K562 (cell line): Measurements from ENCODE around the gene DDX54. TPM values are rescaled to one million over a fixed set of nuclear protein-coding genes. Genes with fewer than 3 reads are reported as not detected.

Source experiments
- ERF ChIP-seq: fragments of 450-650 bp; formaldehyde crosslinking; IDR thresholded peaks from 2 replicates; pipeline ENCODE4 v1.4.0; 2020; ENCODE audit warnings: mild to moderate bottlenecking, mixed read lengths
- ETV1 ChIP-seq: fragments of 450-650 bp; conservative IDR thresholded peaks from 2 replicates; pipeline ENCODE4 v1.6.1; 2016; ENCODE audit warnings: missing genetic modification characterization, control low read depth, low read depth, missing compliant biosample characterization
- FOS ChIP-seq: IDR thresholded peaks from 3 replicates; pipeline ENCODE4 v1.6.1; 2011; ENCODE audit not compliant: insufficient read length; ENCODE audit errors: extremely low read depth
- HDAC1 ChIP-seq, 2 experiments: fragments of 450-650 bp; IDR thresholded peaks; 2 replicates each; pipeline ENCODE4 v1.6.1; 2016 to 2017; ENCODE audit warnings: inconsistent platforms in 1 of 2, mild to moderate bottlenecking in 1 of 2, moderate library complexity in 1 of 2
- ID3 ChIP-seq, 2 experiments: fragments of 250-450 bp in 1 of 2; fragments of 450-650 bp in 1 of 2; sonication (Bioruptor Pico) in 1 of 2; IDR thresholded peaks; 2 replicates each; pipeline versions ENCODE4 v1.6.1 to v1.8.0; 2016 to 2021; ENCODE audit warnings: mild to moderate bottlenecking in 2 of 2, moderate library complexity in 2 of 2, missing compliant biosample characterization in 1 of 2, missing genetic modification characterization in 1 of 2
- NCOA4 ChIP-seq: fragments of 450-650 bp; IDR thresholded peaks from 2 replicates; pipeline ENCODE4 v1.6.1; 2018; ENCODE audit warnings: mild to moderate bottlenecking; ENCODE audit not compliant: partially characterized antibody
- NFYB ChIP-seq: IDR thresholded peaks from 2 replicates; pipeline ENCODE4 v1.6.1; 2011; ENCODE audit warnings: mild to moderate bottlenecking, moderate library complexity; ENCODE audit not compliant: insufficient read length; ENCODE audit errors: extremely low read depth
- PKNOX1 ChIP-seq: fragments of 450-650 bp; IDR thresholded peaks from 2 replicates; pipeline ENCODE4 v1.6.1; 2016
- POLR2A ChIP-seq: fragments of 450-650 bp; conservative IDR thresholded peaks from 2 replicates; pipeline ENCODE4 v1.6.1; 2016
- PYGO2 ChIP-seq: fragments of 450-650 bp; IDR thresholded peaks from 2 replicates; pipeline ENCODE4 v1.6.1; 2016; ENCODE audit warnings: mild to moderate bottlenecking, missing genetic modification characterization, moderate library complexity, missing compliant biosample characterization
- RAD21 ChIP-seq, 2 experiments: fragments of 250-450 bp in 1 of 2; fragments of 450-650 bp in 1 of 2; sonication (Bioruptor Pico) in 1 of 2; formaldehyde crosslinking in 1 of 2; IDR thresholded peaks in 1 of 2; conservative IDR thresholded peaks in 1 of 2; 2 replicates each; pipeline versions ENCODE4 v1.4.0 to v1.8.0; 2020 to 2022; ENCODE audit warnings: mild to moderate bottlenecking in 2 of 2, moderate library complexity in 1 of 2
- SP2 ChIP-seq: IDR thresholded peaks from 2 replicates; pipeline ENCODE4 v1.6.1; 2011; ENCODE audit warnings: mild to moderate bottlenecking, low read depth, low read length, moderate library complexity; ENCODE audit not compliant: poor library complexity, severe bottlenecking; ENCODE audit errors: extremely low read depth
- SPI1 ChIP-seq: IDR thresholded peaks from 2 replicates; pipeline ENCODE4 v1.6.1; 2011; ENCODE audit warnings: low read depth, low read length, control low read depth, borderline replicate concordance
- THAP12 ChIP-seq: fragments of 250-450 bp; sonication (Bioruptor Pico); IDR thresholded peaks from 2 replicates; pipeline ENCODE4 v1.9.0; 2021; ENCODE audit warnings: mild to moderate bottlenecking, inconsistent platforms
- TSHZ1 ChIP-seq: fragments of 250-450 bp; sonication (Bioruptor Pico); IDR thresholded peaks from 2 replicates; pipeline ENCODE4 v1.4.0; 2020; ENCODE audit warnings: mild to moderate bottlenecking, moderate library complexity
- ZBTB43 ChIP-seq: sonication (generic); formaldehyde crosslinking; IDR thresholded peaks from 2 replicates; pipeline ENCODE4 v1.8.0; 2023; ENCODE audit warnings: mild to moderate bottlenecking, missing genetic modification reagents
- ZC3H8 ChIP-seq: fragments of 450-650 bp; IDR thresholded peaks from 2 replicates; pipeline ENCODE4 v1.6.1; 2017
- ZEB2 ChIP-seq: fragments of 450-650 bp; IDR thresholded peaks from 2 replicates; pipeline ENCODE4 v1.6.1; 2016
- ZNF444 ChIP-seq: fragments of 250-450 bp; sonication (Bioruptor Pico); IDR thresholded peaks from 2 replicates; pipeline ENCODE4 v1.4.0; 2020; ENCODE audit warnings: mild to moderate bottlenecking, moderate library complexity
- ZNF511 ChIP-seq: sonication (generic); formaldehyde crosslinking; IDR thresholded peaks from 2 replicates; pipeline ENCODE4 v1.8.0; 2022; ENCODE audit warnings: mild to moderate bottlenecking, missing genetic modification reagents
- polyA plus RNA-seq, 8 experiments: library from polyadenylated mRNA; depleted of rRNA in 4 of 8; stranded (reverse) in 5 of 8; unstranded in 3 of 8; fragments of >200 nt; fragmentation: Nextera tagmentation in 2 of 8; fragmentation: Illumina TruSeq in 1 of 8; extraction: Ambion mirVana in 2 of 8; extraction: Trizol in 1 of 8; gene quantifications; 2 replicates each; pipeline versions ENCODE4 v1.2.1 to v1.2.3, GENCODE V29; 2011 to 2014; ENCODE audit warnings: inconsistent platforms in 1 of 8, missing spikeins in 1 of 8
- total RNA-seq, 7 experiments: library from RNA; depleted of rRNA in 6 of 7; stranded (reverse); fragments of >200 nt in 6 of 7; fragmentation: Illumina TruSeq in 2 of 7; extraction: Trizol in 2 of 7; gene quantifications; 2 replicates each; pipeline versions ENCODE4 v1.2.1 to v1.2.3, GENCODE V29; 2011 to 2021; ENCODE audit warnings: low replicate concordance in 1 of 7

DDX54 gene
- total and polyA plus RNA-seq, 9 of the 15 experiments (the other 6 are each of a cell fraction or from before 2014, with no cell fraction given), result 1.4 to 135 (median 51.4) TPM

GRCh38 chr12:113190761-113191160, 5.5 kb upstream of the DDX54 start (continued):
- peak; percentile 87 for TF ChIP-seq NFYB
- no peak for TF ChIP-seq RAD21 (CRISPR knock-in tag; conservative IDR thresholded peaks at IDR 0.05 in 1 of 2, IDR thresholded peaks at IDR 0.05 in 1 of 2)
- TF ChIP-seq POLR2A, result peak; percentile 9; the same call in 1 of the 2 replicates
- no peak for TF ChIP-seq ZEB2
- TF ChIP-seq SP2, result peak; percentile 46
- no peak for TF ChIP-seq SPI1
- TF ChIP-seq ZNF511 (CRISPR knock-in tag), result no peak
- TF ChIP-seq FOS, result peak; percentile 91
- no peak for TF ChIP-seq ZBTB43 (CRISPR knock-in tag)
- no peak for TF ChIP-seq NCOA4
- TF ChIP-seq TSHZ1 (CRISPR knock-in tag), result no peak
- peak; percentile 85 for TF ChIP-seq PKNOX1
- TF ChIP-seq ETV1 (tag), result 0 out of 2 replicates have a peak, but pooled peaks have one; percentile 37
- TF ChIP-seq ERF (CRISPR knock-in tag), result no peak
- no peak for TF ChIP-seq ZC3H8
- no peak for TF ChIP-seq ZNF444 (CRISPR knock-in tag)
- no peak for TF ChIP-seq HDAC1 (IDR thresholded peaks at IDR 0.05)
- TF ChIP-seq PYGO2 (tag), result no peak
- TF ChIP-seq ID3 (CRISPR knock-in tag; IDR thresholded peaks at IDR 0.05), result no peak
- TF ChIP-seq ID3 (tag; IDR thresholded peaks at IDR 0.05), result no peak
- no peak for TF ChIP-seq THAP12 (CRISPR knock-in tag)
